Endothelial cell of umbilical vein (primary cell): ENCODE measurements around the gene WNK4. TPM values are rescaled to one million over a fixed set of nuclear protein-coding genes. Genes with fewer than 3 reads are reported as not detected.

Experiments used
- BruUV-seq: library from RNA; stranded (reverse); fragments of 400-500 nt; replicated peaks from 2 replicates; lab custom pipeline; 2021; lab: Mats Ljungman, UMichigan
- CTCF ChIA-PET: fragments of 300-600, 350-600 bp; sonication (Branson Sonifier 250); formaldehyde crosslinking; loops from one replicate; lab custom pipeline; 2021; ENCODE audit warnings: antibody characterized with exemption, inconsistent platforms; lab: Charles Lee
- POLR2A ChIA-PET: fragments of 300-600, 350-600 bp; sonication (Branson Sonifier 250); formaldehyde crosslinking; loops from one replicate; lab custom pipeline; 2021; ENCODE audit warnings: antibody characterized with exemption, inconsistent platforms; lab: Charles Lee
- DNase-seq: peaks from one replicate; pipeline ENCODE4 v3.0.0-alpha.2; 2011; ENCODE audit warnings: low read depth, low spot score
- FAIRE-seq: peaks from 2 replicates; lab custom pipeline; 2011; peaks lifted over from hg19 to GRCh38; lab: Jason Lieb, UNC
- H2AFZ ChIP-seq: 2 replicates; pipeline ENCODE4 v1.6.0; 2012; ENCODE audit warnings: low read depth, low read length, control low read depth, inconsistent platforms
- H3K27ac ChIP-seq: 2 replicates; pipeline ENCODE4 v1.5.1; 2011; ENCODE audit warnings: low read depth, mild to moderate bottlenecking, control low read depth, low read length, moderate library complexity; ENCODE audit not compliant: insufficient read depth
- H3K27me3 ChIP-seq, 2 experiments: 2 replicates each; pipeline versions ENCODE4 v1.6.0 to v1.6.1; 2011; ENCODE audit warnings: low read length in 2 of 2, mixed read lengths in 1 of 2; ENCODE audit not compliant: control insufficient read depth in 2 of 2, insufficient read depth in 2 of 2
- H3K36me3 ChIP-seq, 2 experiments: 2 replicates in 1 of 2; 3 replicates in 1 of 2; pipeline ENCODE4 v1.5.1; 2011; ENCODE audit warnings: low read length in 2 of 2, mild to moderate bottlenecking in 1 of 2, moderate library complexity in 1 of 2; ENCODE audit not compliant: control insufficient read depth in 2 of 2, insufficient read depth in 2 of 2; ENCODE audit errors: extremely low read depth in 1 of 2
- H3K4me1 ChIP-seq: 3 replicates; pipeline ENCODE4 v1.5.1; 2011; ENCODE audit warnings: mild to moderate bottlenecking, low read length; ENCODE audit not compliant: control insufficient read depth, insufficient read depth; ENCODE audit errors: extremely low read depth
- H3K4me2 ChIP-seq: 2 replicates; pipeline ENCODE4 v1.6.1; 2011; ENCODE audit warnings: low read length, control low read depth, mixed read lengths; ENCODE audit not compliant: insufficient read depth
- H3K4me3 ChIP-seq, 3 experiments: fragments of 200-600 bp in 1 of 3; sonication (generic), shearing (Covaris generic) in 1 of 3; replicated peaks in 1 of 3; 2 replicates each; pipeline ENCODE4 v1.5.1; 2011 to 2016; ENCODE audit warnings: control low read depth in 3 of 3, low read length in 3 of 3, mild to moderate bottlenecking in 2 of 3, inconsistent platforms in 1 of 3, low read depth in 1 of 3, moderate library complexity in 1 of 3; ENCODE audit not compliant: insufficient read depth in 1 of 3
- H3K79me2 ChIP-seq: 2 replicates; pipeline ENCODE4 v1.6.0; 2012; ENCODE audit warnings: low read length, inconsistent platforms; ENCODE audit not compliant: control insufficient read depth, insufficient read depth
- H3K9ac ChIP-seq: replicated peaks from 2 replicates; pipeline ENCODE3; 2011; ENCODE audit warnings: low read length, control low read depth; ENCODE audit not compliant: insufficient read depth; ENCODE audit errors: extremely low read depth
- H3K9me1 ChIP-seq: replicated peaks from 3 replicates; pipeline ENCODE4 v1.6.0; 2011; ENCODE audit warnings: mild to moderate bottlenecking, low read length; ENCODE audit not compliant: control insufficient read depth, insufficient read depth; ENCODE audit errors: extremely low read depth
- H3K9me3 ChIP-seq: replicated peaks from 2 replicates; pipeline ENCODE4 v1.5.1; 2012; ENCODE audit warnings: low read length, inconsistent platforms; ENCODE audit not compliant: control insufficient read depth, insufficient read depth
- H4K20me1 ChIP-seq: replicated peaks from 2 replicates; pipeline ENCODE3; 2011; ENCODE audit warnings: mild to moderate bottlenecking, low read length; ENCODE audit not compliant: control insufficient read depth, insufficient read depth; ENCODE audit errors: extremely low read depth
- EZH2 ChIP-seq: IDR thresholded peaks from 2 replicates; pipeline ENCODE4 v1.6.1; 2012; ENCODE audit warnings: borderline replicate concordance, low read depth, mild to moderate bottlenecking, moderate library complexity, low read length, inconsistent platforms; ENCODE audit not compliant: severe bottlenecking
- FOS ChIP-seq: IDR thresholded peaks from 2 replicates; pipeline ENCODE4 v1.6.1; 2011; ENCODE audit warnings: mild to moderate bottlenecking, low read length, moderate library complexity, borderline replicate concordance; ENCODE audit not compliant: insufficient read depth
- GATA2 ChIP-seq: IDR thresholded peaks from 2 replicates; pipeline ENCODE4 v1.7.0; 2011; ENCODE audit warnings: low read depth, mild to moderate bottlenecking, moderate library complexity, mixed read lengths, low read length; ENCODE audit not compliant: insufficient read length, insufficient read depth
- JUN ChIP-seq: IDR thresholded peaks from 2 replicates; pipeline ENCODE4 v1.6.1; 2011; ENCODE audit warnings: borderline replicate concordance, low read depth; ENCODE audit not compliant: insufficient read length, insufficient read depth
- MYC ChIP-seq: IDR thresholded peaks from one replicate; pipeline ENCODE4 v1.6.1; 2011; ENCODE audit warnings: mild to moderate bottlenecking, low read depth, low read length
- POLR2AphosphoS5 ChIP-seq: IDR thresholded peaks from 2 replicates; pipeline ENCODE4 v1.6.1; 2012; ENCODE audit warnings: low read depth, mild to moderate bottlenecking, control low read depth, low read length, moderate library complexity; ENCODE audit not compliant: insufficient read depth
- dilution Hi-C: fragments of 300-500 bp; cut with MboI; formaldehyde crosslinking; loops from one replicate; pipeline ENCODE4 v1.15.0; 2019; ENCODE audit warnings: low sequenced_read_pairs; ENCODE audit not compliant: extremely low pct_ligation_motif_present
- intact Hi-C: fragments of 100-400 bp; cut with micrococcal nuclease; formaldehyde crosslinking; loops from one replicate; pipeline ENCODE4 v1.10.0; 2022
- polyA plus RNA-seq, 4 experiments: library from polyadenylated mRNA; depleted of rRNA in 3 of 4; stranded (reverse) in 3 of 4; unstranded in 1 of 4; fragments of >200 nt; gene quantifications; 2 replicates each; pipeline versions ENCODE4 v1.2.1 to v1.2.3, GENCODE V29; 2011 to 2012; ENCODE audit warnings: missing spikeins in 1 of 4
- total RNA-seq: library from RNA; stranded (reverse); gene quantifications from 2 replicates; pipeline ENCODE4 v1.2.3, GENCODE V29; 2021
- TF ChIP-seq, protein P1 (sequence below), 2 donors: IDR thresholded peaks; 1 replicate in 1 of 2; 2 replicates in 1 of 2; pipeline ENCODE4 v1.5.1; 2011; ENCODE audit warnings: low read length in 2 of 2, mild to moderate bottlenecking in 2 of 2, moderate library complexity in 2 of 2, control low read depth in 1 of 2, inconsistent platforms in 1 of 2, low read depth in 1 of 2; ENCODE audit not compliant: insufficient read depth in 1 of 2; ENCODE audit errors: extremely low read depth in 1 of 2
- TF ChIP-seq, protein P2 (sequence below): IDR thresholded peaks from 2 replicates; pipeline ENCODE4 v1.6.1; 2011; ENCODE audit not compliant: insufficient read depth, insufficient read length

Gene WNK4
- total and polyA plus RNA-seq, 2 donors (not counting 3 experiments of a cell fraction or from before 2014, with no cell fraction given): 0.84 to 1.9 TPM

DNA sequence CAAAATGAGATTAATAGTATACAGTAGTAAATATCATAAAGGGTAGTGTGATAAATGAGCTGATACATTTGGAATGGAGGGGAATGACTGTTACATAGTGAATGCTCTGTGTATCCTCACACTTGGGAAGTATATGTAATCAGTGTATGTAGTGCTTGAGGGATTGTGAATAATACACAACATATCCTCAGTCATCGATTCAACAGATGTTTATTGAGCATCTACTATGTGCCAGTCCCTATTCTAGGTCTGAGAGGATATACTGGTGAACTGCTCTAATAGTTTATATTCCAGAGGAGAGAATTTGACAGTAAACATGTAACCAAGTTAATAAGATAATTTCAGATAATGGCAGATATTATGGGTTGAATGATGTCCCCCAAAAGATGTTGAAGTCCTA lies 47.1 kb downstream of the WNK4 start:
- dilution Hi-C loops: no loop called here

More for the DNA sequence above, 47.1 kb downstream of the WNK4 start:
- FAIRE-seq (no peak), DNase-seq (no peak)
- intact Hi-C loops: no loop called here
- H3K9me1 ChIP-seq: no peaks in the 10 kb centered on the region
- no peak overlapping the region for H3K4me3 ChIP-seq
- H3K9me3 ChIP-seq: no peaks in the 10 kb centered on the region
- no peaks in the 10 kb centered on the region for H3K36me3 ChIP-seq
- no peak overlapping the region for H2AFZ ChIP-seq
- H3K4me2 ChIP-seq: no peak overlapping the region
- H3K27me3 ChIP-seq: peaks cover 6 to 13% of the 10 kb centered on the region in 2 experiments
- H4K20me1 ChIP-seq: no peaks in the 10 kb centered on the region
- POLR2A ChIA-PET: no interaction called here
- no peak for TF ChIP-seq FOS
- TF ChIP-seq JUN: no peak
- no peak for TF ChIP-seq GATA2
- TF ChIP-seq, protein P1, sequence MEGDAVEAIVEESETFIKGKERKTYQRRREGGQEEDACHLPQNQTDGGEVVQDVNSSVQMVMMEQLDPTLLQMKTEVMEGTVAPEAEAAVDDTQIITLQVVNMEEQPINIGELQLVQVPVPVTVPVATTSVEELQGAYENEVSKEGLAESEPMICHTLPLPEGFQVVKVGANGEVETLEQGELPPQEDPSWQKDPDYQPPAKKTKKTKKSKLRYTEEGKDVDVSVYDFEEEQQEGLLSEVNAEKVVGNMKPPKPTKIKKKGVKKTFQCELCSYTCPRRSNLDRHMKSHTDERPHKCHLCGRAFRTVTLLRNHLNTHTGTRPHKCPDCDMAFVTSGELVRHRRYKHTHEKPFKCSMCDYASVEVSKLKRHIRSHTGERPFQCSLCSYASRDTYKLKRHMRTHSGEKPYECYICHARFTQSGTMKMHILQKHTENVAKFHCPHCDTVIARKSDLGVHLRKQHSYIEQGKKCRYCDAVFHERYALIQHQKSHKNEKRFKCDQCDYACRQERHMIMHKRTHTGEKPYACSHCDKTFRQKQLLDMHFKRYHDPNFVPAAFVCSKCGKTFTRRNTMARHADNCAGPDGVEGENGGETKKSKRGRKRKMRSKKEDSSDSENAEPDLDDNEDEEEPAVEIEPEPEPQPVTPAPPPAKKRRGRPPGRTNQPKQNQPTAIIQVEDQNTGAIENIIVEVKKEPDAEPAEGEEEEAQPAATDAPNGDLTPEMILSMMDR (IDR thresholded peaks at IDR 0.05; ENCODE audit: extremely low read depth in 1 of 2, insufficient read depth in 1 of 2, low read depth in 1 of 2, low read length in 2 of 2): no peak
- TF ChIP-seq EZH2: no peak
- TF ChIP-seq POLR2AphosphoS5: no peak
- TF ChIP-seq, protein P2, sequence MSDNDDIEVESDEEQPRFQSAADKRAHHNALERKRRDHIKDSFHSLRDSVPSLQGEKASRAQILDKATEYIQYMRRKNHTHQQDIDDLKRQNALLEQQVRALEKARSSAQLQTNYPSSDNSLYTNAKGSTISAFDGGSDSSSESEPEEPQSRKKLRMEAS: no peak
- TF ChIP-seq MYC: no peak
- no TSS peak for BruUV-seq
- peaks cover 12% of the 10 kb centered on the region for H3K79me2 ChIP-seq
- CTCF ChIA-PET: interaction anchor here (1.1 kb wide), 1 partner anchor 100 kb away, joined by 3 read pairs; no protein-coding TSS in a partner anchor
- H3K27ac ChIP-seq: no peak overlapping the region
- H3K4me1 ChIP-seq: peaks cover 10% of the 10 kb centered on the region
- no peak overlapping the region for H3K9ac ChIP-seq
